CD4-positive, alpha-beta T cell treated with Interferon gamma for 1 hour (primary cell): Measurements from ENCODE around the gene UNCX.
"Not testable (repeated sequence)": the region's sequence is repeated elsewhere in the genome, so short reads cannot be mapped to it uniquely, and the experiment has no call there.

Source experiments
- DNase-seq: peaks from one replicate; pipeline ENCODE4 v3.0.0-alpha.2; 2020

UNCX gene

DNA sequence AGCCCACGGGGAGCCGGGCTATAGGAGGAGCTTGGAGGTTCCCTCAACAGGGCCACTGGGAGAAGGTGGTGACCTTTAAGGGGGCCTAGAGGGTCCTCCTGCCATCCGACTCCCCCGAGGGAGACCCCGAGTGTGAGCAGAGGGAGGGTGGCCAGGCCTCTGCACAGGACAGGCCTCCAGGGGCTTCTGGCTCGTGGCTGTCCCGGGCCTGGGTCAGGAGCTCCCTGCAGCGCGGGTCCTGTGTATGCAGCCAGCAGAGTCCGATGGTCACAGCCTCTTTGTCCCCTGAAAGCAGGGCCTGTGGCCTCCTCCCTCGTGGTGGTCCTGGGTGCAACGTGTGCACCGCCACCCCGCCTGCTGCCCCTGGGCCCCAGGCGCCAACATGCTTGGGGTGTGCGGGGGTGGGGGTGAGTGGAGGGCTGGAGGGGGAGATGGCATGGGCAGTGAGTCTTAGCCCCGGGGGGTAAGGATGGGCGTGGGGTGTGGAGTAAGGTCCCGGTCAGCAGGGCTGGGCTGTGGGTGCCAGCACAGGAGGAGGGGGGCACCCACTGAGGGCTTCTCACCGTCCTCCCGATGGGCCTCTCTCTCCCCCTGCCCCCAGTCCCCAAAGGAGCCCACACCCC is 27.1 kb downstream of the UNCX start:
- no peak for DNase-seq

DNA sequence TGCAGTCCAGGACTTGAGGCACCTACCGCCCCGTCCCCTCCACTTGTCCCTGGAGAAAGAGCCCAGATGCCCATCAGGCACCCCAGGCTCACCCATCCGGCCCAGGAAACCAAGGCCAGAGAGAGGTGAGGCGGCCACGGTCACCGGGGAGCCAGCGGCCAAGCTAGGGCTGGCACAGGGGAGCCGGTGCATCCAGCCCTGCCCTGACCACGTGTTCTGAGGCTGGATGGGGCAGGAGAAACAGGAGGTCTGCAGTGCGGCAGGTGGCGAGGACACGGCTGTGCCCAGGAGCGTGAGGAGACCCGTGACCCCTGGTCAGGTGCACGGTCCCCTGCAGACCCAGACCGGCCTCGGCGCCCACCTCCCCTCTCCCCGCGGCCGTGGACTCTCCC is 27.6 kb downstream of the UNCX start:
- DNase-seq, result no peak

GRCh38 chr7:1261036-1261435 is 28.4 kb downstream of the UNCX start:
- not testable (repeated sequence) for DNase-seq

GRCh38 chr7:1262441-1262840 is 29.8 kb downstream of the UNCX start:
- DNase-seq, result no peak

- DNase-seq, result no peak
Measured at GRCh38 chr7:1263391-1263951, 30.8 kb downstream of the UNCX start.

- DNase-seq, result no peak
Measured at GRCh38 chr7:1264345-1265280, 31.9 kb downstream of the UNCX start.

GRCh38 chr7:1267016-1267900 is 34.6 kb downstream of the UNCX start:
- DNase-seq, result no peak

- no peak for DNase-seq
Measured at GRCh38 chr7:1268076-1268815, 35.6 kb downstream of the UNCX start.

GRCh38 chr7:1268866-1269265 is 36.2 kb downstream of the UNCX start:
- DNase-seq, result no peak

GRCh38 chr7:1269336-1269890 is 36.7 kb downstream of the UNCX start:
- DNase-seq, result no peak

DNA sequence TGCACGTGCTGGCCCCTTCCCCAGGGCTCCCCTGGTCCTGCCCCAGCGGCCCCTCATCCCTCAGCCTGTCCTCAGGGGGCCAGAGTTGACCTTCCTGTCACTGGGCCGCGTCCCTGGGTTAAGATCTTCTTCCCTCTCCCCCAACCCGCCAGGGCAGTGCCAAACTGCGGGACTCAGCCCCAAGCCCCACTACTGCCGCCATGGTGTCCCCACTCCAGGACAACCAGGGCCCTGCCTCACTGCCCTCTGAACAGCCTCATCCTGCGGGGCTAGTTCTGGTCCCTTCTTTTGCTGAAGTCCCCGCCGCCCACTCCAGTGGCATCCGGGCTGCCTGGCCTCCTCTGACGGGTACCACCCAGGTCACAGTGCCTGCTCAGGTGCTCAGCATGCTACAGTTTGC is 37.5 kb downstream of the UNCX start:
- DNase-seq, result no peak

DNA sequence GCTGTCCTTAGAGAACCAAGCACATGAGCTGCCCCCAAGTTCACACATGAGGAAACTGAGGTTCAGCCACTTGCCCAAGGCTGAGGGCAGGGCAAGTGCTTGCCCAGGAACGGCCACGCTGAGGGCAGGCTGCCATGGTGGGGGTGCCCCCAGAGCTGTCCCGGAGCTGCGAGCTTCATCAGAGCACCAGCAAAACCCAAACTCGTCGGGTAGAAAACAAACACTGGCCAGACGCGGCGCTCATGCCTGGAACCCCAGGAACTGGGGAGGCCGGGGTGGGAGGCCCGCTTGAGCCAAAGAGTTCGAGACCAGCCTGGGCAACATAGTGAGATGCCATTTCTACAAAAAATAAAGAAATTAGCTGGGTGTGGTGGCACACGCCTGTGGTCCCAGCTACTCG is 38.4 kb downstream of the UNCX start:
- no peak for DNase-seq

- DNase-seq, result no peak
Measured at GRCh38 chr7:1271656-1272055, 39.0 kb downstream of the UNCX start.

DNA sequence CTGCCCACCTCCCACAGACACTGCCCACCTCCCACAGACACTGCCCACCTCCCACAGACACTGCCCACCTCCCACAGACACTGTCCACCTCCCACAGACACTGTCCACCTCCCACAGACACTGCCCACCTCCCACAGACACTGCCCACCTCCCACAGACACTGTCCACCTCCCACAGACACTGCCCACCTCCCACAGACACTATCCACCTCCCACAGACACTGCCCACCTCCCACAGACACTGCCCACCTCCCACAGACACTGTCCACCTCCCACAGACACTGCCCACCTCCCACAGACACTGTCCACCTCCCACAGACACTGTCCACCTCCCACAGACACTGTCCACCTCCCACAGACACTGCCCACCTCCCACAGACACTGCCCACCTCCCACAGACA is 39.5 kb downstream of the UNCX start:
- not testable (repeated sequence) for DNase-seq

- DNase-seq, result no peak
Measured at GRCh38 chr7:1274121-1274875, 41.6 kb downstream of the UNCX start.

DNA sequence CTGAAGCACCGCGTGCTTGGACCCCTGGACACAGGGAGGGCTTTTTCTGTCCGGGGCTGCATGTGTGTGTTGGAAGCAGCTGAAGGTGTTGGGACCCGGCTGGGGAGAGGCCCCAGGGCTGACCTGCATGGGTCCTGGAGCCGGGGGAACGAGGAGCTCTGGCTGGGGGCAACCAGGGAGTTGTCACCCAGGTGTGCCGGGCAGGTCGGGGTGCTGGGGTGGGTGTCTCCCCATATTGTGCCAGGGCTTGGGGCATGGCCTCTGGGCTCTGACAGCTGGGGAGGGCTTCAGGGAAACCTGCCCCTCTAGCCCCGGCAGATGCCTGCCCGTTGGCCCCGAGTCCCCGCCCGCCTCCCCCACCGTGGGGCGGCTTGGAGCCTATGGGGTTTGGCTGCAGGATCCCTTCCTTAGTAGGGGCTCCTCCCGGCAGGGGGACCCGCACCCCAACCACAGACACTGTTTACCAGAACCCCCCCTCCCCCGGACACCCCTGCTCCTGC is 42.3 kb downstream of the UNCX start:
- no peak for DNase-seq

- no peak for DNase-seq
Measured at GRCh38 chr7:1275451-1276381, 43.0 kb downstream of the UNCX start.

GRCh38 chr7:1276626-1277175 is 44.0 kb downstream of the UNCX start:
- no peak for DNase-seq

DNA sequence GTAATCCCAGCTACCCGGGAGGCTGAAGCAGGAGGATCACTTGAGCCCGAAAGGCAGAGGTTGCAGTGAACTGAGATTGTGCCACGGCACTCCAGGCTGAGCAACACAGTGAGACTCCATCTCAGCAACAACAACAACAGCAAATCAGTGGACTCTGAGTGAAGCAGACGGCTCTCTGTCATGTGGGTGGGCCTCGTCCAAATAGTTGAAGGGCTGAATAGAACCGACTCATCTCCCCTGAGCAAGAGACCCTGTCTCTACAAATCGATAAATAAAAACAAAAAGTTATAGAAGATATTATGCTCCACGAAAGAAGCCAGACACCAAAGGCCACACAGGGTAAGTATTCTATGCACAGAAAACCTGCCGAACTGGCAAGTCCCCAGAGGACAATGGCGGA is 45.9 kb downstream of the UNCX start:
- no peak for DNase-seq

GRCh38 chr7:1279041-1279440 is 46.4 kb downstream of the UNCX start:
- no peak for DNase-seq
